LNCaP clone FGC (cell line): ENCODE data around the gene RALBP1.

ENCODE experiments used
- DNase-seq: peaks from one replicate; pipeline ENCODE4 v3.0.0-alpha.2; 2011; ENCODE audit warnings: low read depth
- H3K4me3 ChIP-seq: 2 replicates; pipeline ENCODE4 v1.5.1; 2011; ENCODE audit warnings: mild to moderate bottlenecking, low read depth, low read length, control low read depth
- CTCF ChIP-seq: IDR thresholded peaks from 2 replicates; pipeline ENCODE4 v1.5.1; 2012; ENCODE audit warnings: mild to moderate bottlenecking; ENCODE audit not compliant: control insufficient read depth, insufficient read depth; ENCODE audit errors: extremely low read depth

RALBP1 gene

DNA sequence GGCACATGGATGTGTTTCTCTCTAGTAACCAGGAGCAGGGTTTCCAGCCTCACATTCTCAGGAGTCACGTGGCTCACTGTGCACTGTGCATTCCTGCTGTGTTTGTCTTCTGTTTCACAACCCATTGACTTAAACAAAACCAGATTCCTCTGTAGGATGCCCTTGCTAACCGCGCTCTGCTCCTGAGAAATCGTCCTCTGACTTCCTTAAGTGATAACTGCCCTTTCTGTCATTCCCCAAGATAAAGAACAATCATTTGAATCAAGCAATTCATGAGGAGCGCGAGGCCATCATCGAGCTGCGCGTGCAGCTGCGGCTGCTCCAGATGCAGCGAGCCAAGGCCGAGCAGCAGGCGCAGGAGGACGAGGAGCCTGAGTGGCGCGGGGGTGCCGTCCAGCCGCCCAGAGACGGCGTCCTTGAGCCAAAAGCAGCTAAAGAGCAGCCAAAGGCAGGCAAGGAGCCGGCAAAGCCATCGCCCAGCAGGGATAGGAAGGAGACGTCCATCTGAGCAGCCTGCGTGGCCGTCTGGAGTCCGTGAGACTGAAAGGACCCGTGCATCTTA lies 60.2 kb downstream of the RALBP1 start:
- no peak for TF ChIP-seq CTCF
- no peak overlapping the region for H3K4me3 ChIP-seq
- no peak for DNase-seq

DNA sequence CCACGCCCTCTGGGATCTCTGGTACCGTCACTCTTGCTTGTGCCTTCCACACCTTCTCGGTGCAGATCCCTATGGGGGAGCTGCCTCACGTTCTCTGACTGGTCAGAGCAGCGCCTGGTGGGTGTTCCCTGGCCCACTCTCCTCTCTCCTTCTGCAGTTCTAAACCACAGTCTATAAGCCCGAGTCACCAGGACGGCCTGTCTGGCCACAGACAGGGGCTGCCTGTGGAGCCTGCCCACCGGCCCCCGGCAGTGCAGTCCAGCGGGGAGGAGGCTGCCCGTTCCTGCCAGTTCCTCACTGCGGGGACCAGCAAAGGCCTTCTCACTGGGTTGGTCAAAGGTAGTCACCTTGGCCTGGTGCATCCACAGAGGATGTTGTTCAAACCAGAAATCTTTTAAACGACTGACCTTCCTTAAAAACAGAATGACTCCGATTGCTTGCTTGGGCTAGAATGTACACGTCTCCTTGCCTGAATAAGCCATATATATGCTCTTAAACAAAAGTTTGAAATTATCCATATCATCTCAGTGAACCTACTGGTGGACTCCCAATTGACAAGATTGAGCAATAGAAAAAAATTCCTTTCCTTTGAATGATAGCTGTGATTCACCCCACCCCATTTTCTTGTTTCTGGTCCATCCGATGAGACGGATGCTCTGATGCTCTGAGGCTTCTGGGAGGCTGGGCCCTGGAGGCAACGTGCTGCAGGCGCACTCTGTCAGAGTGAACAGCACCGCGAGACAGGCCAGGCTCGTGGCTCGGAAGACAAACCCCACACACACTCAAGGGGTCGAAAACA lies 61.2 kb downstream of the RALBP1 start:
- no peak for DNase-seq
- no peak overlapping the region for H3K4me3 ChIP-seq
- no peak for TF ChIP-seq CTCF

DNA sequence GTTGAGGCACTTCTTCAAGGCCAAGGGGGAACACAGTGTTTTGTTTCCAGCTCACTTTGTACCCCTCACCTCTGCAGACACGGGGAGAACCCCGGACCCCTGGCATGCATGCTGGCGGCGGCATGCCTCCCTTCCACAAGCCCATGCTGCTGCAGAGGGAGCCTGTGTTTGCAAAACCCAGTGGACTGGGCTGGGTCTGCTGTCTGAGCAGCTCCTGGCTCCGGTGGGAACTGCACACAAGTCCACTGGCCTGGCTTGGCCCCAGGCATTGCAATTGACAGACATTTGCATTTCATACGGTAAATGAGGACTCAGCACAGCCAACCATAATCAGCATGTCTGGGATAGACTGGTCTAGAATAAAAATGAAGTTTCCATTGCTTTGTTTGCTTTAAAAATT lies 62.4 kb downstream of the RALBP1 start:
- no peak for DNase-seq
- H3K4me3 ChIP-seq: no peak overlapping the region
- no peak for TF ChIP-seq CTCF

DNA sequence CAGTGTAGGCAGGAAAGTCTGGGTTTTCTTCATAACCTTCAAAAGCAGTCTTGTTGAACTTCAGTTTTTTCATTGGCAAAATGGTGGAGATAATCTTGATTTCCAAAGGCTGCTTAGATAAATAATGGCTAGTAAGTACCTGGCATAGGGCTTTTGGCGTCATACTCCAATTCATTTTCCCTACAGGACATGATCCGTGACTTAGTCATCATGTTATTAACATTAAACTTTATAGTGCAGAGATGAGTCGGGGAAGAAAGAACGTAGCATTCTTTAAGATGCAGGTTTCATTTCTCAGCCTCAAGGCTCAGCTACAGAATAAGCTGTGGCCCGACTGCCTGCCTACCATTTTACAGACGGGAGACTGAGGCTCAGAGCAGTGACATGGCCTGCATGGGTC lies 64.0 kb downstream of the RALBP1 start:
- no peak for TF ChIP-seq CTCF
- no peak overlapping the region for H3K4me3 ChIP-seq
- DNase-seq: no peak

DNA sequence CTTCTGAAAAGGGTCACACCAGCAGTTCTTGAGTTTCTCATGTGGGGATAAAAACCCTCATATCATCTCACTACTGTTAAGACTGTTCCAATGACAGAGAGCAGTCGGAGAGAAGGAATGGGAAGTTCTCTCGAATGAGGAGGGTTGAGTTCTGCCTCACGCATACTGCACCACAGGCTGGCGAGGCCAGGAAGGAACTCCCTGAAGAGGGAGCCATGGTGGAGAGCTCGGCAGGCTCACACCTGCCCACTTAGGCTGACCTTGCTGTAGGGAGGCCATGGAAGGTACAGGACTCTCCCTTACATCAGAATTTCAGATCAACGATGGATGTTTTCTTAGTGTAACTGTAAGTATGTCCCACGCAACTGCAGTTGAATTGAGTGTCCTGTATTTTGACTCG lies 64.6 kb downstream of the RALBP1 start:
- TF ChIP-seq CTCF: no peak
- H3K4me3 ChIP-seq: no peak overlapping the region
- DNase-seq: no peak

GRCh38 chr18:9542924-9543323 lies 67.6 kb downstream of the RALBP1 start:
- no peak for TF ChIP-seq CTCF
- no peak overlapping the region for H3K4me3 ChIP-seq
- DNase-seq: no peak

- DNase-seq: no peak
- no peak overlapping the region for H3K4me3 ChIP-seq
- no peak for TF ChIP-seq CTCF
These were observed 69.7 kb downstream of the RALBP1 start for GRCh38 chr18:9545029-9545428.
